DOHH2 (cell line): ENCODE results near the gene MRPL11.
"Not testable (repeated sequence)": the region's sequence is repeated elsewhere in the genome, so short reads cannot be mapped to it uniquely, and the experiment has no call there.

Experiments used
- EZH2phosphoT487 ChIP-seq: fragments of 200-600 bp; sonication (generic); IDR thresholded peaks from 2 replicates; pipeline ENCODE4 v1.6.1; 2017; ENCODE audit warnings: borderline replicate concordance, mild to moderate bottlenecking, antibody characterized with exemption, low read length, moderate library complexity, mixed read lengths
- TF ChIP-seq, protein P1 (sequence below): fragments of 200-600 bp; sonication (generic); IDR thresholded peaks from one replicate; pipeline ENCODE4 v1.5.1; 2014; ENCODE audit warnings: antibody characterized with exemption, mild to moderate bottlenecking, low read depth, low read length; ENCODE audit not compliant: poor library complexity, severe bottlenecking

DNA sequence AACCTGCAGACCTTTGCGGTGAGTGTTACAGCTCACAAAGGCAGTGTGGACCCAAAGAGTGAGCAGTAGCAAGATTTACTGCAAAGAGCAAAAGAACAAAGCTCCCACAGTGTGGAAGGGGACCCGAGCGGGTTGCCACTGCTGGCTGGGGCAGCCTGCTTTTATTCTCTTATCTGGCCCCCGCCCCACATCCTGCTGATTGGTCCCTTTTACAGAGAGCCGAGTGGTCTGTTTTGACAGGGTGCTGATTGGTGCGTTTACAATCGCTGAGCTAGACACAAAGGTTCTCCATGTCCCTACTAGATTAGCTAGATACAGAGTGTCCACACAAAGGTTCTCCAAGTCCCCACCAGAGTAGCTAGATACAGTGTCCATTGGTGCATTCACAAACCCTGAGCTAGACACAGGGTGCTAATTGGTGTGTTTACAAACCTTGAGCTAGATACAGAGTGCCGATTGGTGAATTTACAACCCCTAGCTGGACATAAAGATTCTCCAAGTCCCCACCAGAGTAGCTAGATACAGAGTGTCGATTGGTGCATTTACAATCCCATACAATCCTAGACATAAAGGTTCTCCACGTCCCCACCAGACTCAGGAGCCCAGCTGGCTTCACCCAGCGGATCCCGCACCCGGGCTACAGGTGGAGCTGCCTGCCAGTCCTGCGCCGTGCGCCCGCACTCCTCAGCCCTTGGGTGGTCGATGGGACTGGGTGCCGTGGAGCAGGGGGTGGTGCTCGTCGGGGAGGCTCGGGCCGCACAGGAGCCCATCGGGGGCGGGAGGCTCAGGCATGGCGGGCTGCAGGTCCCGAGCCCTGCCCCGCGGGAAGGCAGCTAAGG, 1.7 kb upstream of the MRPL11 start:
- TF ChIP-seq, protein P1, sequence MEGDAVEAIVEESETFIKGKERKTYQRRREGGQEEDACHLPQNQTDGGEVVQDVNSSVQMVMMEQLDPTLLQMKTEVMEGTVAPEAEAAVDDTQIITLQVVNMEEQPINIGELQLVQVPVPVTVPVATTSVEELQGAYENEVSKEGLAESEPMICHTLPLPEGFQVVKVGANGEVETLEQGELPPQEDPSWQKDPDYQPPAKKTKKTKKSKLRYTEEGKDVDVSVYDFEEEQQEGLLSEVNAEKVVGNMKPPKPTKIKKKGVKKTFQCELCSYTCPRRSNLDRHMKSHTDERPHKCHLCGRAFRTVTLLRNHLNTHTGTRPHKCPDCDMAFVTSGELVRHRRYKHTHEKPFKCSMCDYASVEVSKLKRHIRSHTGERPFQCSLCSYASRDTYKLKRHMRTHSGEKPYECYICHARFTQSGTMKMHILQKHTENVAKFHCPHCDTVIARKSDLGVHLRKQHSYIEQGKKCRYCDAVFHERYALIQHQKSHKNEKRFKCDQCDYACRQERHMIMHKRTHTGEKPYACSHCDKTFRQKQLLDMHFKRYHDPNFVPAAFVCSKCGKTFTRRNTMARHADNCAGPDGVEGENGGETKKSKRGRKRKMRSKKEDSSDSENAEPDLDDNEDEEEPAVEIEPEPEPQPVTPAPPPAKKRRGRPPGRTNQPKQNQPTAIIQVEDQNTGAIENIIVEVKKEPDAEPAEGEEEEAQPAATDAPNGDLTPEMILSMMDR = not testable (repeated sequence)
- TF ChIP-seq EZH2phosphoT487 = not testable (repeated sequence)
